Neural cell (in vitro differentiated cells): ENCODE measurements around the gene STPG2.

ENCODE experiments used
- CTCF ChIP-seq: fragments of 450-650 bp; IDR thresholded peaks from 2 replicates; pipeline ENCODE4 v1.5.1; 2014; ENCODE audit warnings: antibody characterized with exemption, mild to moderate bottlenecking, moderate library complexity; ENCODE audit not compliant: poor library complexity, severe bottlenecking
- EZH2 ChIP-seq: fragments of 200-600, 300-800 bp; shearing (Covaris generic), sonication (generic); IDR thresholded peaks from 2 replicates; pipeline ENCODE4 v1.6.1; 2014; ENCODE audit warnings: antibody characterized with exemption, low read length, borderline replicate concordance, mild to moderate bottlenecking; ENCODE audit not compliant: insufficient read depth, poor library complexity, severe bottlenecking

GRCh38 chr4:97590266-97590665 is 553.0 kb downstream of the STPG2 start:
- TF ChIP-seq CTCF (no peak), EZH2 (no peak)
